ENCODE data around the gene CTPS1.

Gene CTPS1

DNA sequence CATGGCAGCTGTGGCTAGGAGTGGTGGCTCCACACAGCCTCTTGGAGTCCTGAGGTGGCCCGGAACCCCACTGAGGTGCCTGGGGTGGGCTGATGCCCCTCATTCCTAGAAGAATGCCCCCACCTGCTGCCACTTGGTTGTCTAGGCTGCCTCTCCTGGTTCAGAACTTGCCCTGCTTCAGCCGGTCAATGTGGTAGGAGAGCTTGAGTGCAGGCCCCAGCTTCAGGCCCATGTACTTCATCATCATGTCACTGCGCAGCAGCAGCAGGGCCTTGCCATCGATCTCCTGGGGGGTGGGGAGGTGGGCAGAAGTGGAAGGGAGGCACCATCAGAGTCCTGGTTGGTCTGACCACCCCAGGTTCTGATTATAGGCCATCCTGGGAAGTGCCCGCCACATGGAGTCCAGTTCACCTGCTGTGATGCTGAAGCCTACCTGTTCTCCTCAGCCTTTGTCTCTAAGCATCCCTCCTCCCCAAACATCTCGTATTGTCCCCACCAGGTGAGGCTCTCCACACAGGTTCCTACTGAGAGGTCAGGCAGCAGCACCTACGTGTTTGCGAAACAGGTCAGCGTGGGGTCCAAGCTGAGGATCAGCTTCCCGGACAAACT is 48.6 kb downstream of the CTPS1 start:
- no peak for DNase-seq

DNA sequence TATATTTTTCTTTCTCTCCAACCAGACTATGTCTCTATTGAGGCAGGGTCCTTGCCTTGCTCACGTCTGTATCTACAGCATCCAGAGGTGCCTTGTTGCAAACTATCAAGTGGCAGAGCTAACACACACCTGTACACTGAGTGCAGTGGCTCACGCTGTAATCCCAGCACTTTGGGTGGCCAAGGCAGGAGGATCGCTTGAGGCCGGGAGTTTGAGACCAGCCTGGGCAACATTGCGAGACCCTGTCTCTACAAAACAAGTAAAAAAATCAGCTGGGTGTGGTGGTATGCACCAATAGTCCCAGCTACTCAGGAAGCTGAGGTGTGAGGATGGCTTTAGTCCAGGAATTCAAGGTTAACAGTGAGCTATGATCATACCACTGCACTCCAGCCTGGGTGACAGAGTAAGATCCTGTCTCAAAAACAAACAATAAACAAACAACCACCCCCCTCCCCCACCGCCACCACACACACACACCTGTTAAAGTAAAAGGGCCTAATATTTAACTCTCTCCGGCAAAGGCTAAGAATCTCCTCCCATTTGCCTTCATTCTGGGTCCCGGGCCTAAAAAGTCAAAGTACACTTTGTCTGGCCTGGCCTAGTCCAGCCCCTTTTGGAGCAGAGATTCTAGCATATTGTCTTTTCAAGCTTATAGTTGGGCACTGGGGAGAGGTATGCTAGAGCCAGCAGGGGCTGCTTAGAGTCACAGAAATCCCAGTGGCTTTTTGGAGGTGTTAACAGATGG is 51.5 kb downstream of the CTPS1 start:
- DNase-seq = no peak

DNA sequence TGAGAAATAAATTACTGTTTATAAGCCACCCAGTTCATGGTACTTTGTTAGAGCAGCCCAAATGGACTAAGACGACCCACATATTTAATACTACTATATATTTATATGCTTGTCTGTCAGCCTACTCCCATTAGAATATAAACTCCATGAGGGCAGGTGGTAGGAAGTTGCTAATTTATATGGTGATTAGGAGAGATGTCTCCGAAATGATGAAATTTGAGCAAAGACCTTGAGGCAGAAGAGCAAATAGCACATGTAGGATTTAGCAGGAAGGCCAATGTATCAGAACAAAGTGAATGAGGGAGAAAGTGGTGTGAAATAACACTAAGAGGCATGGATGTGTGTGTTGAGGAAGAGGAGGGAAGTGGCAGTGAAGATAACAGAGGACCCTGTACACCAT is 52.7 kb downstream of the CTPS1 start:
- DNase-seq = no peak

GRCh38 chr1:41033272-41033671 is 53.8 kb downstream of the CTPS1 start:
- no peak for DNase-seq

- no peak for DNase-seq
Observed at GRCh38 chr1:41037116-41037903, 57.8 kb downstream of the CTPS1 start.

- no peak for DNase-seq
Observed at GRCh38 chr1:41038110-41038509, 58.6 kb downstream of the CTPS1 start.

DNA sequence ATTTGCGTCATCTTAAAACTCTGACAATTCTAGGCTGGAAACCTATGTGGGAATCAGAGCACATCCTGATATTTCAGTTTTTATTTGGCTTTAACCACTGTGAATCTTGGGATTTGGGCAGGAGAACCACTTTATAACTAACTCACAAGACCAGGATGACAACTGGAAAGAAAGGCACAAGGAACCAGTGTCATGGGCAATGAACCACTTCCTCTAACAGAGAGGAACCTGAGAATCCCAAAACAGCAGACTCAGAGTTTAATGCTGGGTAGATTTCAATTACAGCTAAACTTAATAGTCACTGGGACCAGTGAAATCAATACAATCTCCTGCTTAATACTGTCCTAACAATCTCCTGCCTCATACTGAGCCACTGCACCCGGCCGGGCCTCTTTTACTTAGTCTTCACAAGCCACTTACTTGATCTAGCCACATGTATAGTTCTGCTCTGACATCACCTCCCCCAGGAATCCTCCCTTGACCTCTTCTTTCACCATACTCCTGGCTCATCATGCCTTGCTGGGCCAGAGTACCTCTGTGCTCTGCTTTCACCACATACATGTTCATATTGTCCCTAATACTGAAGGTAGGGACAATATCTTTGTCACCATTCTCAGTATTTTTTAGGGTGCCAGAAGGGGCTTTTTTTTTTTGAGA is 62.2 kb downstream of the CTPS1 start:
- DNase-seq = no peak

- no peak for DNase-seq
Observed at GRCh38 chr1:41044187-41044586, 64.7 kb downstream of the CTPS1 start.

GRCh38 chr1:41045740-41046139 is 66.2 kb downstream of the CTPS1 start:
- no peak for DNase-seq

DNA sequence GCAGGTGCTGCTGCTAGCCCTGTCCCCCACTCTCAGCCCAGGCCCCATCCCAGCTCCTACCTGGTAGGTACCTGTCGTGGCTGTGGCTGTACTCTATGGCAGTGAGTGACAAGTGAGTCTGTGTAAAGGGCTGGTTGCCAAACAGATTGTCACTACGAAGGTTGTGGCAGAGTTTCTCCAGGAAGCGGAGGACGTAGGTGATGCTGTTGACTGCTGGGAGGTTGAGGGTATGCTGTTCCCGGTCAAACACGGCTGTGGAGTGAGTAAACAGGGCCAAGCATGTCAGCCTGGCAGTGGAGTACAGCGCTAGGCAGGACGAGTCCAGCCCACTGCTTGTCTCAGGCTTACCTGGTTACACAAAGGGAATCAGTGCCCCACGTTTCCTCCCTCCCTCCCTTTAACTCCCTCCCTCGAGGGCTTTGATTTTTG is 66.9 kb downstream of the CTPS1 start:
- DNase-seq = no peak

GRCh38 chr1:41048540-41048939 is 69.0 kb downstream of the CTPS1 start:
- DNase-seq = no peak

GRCh38 chr1:41051022-41051421 is 71.5 kb downstream of the CTPS1 start:
- DNase-seq = no peak

DNA sequence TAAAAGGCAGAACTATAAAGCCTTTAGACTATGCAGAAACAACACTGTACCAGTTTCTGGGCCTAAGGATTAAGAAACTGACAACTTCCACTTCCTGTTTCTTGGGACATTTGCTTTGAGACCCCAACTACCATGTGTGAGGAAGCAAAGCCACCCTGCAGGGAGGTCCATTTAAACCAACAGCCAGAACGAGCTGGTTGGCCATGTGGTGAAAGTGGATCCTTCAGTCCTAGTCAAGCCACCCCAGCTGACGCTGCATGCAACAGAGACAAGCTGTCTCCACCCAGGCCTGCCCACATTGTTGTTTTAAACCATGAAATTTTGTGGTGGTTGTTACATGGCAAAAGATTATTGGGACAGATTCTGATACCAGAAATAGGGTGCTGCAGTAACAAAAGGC is 73.8 kb downstream of the CTPS1 start:
- DNase-seq = no peak

GRCh38 chr1:41056907-41057306 is 77.4 kb downstream of the CTPS1 start:
- DNase-seq = no peak
